Adrenal gland (tissue), 12 donors: Measurements from ENCODE around the gene CEP85L. TPM values are rescaled to one million over a fixed set of nuclear protein-coding genes. Genes with fewer than 3 reads are reported as not detected.

Experiments used
- DNase-seq, 7 donors: peaks; one replicate each; pipeline ENCODE4 v3.0.0-alpha.2; 2019 to 2020
- H3K27ac ChIP-seq, 5 donors: fragments of 200-600 bp; sonication (generic) in 4 of 5; 1 replicate in 3 of 5; 2 replicates in 2 of 5; pipeline versions ENCODE4 v1.5.1 to v1.8.0; 2016 to 2020; ENCODE audit warnings: mild to moderate bottlenecking in 1 of 5
- H3K27me3 ChIP-seq: fragments of 200-600 bp; 2 replicates; pipeline ENCODE4 v1.8.0; 2021
- H3K36me3 ChIP-seq, 2 donors: fragments of 200-600 bp; replicated peaks in 1 of 2; 1 replicate in 1 of 2; 2 replicates in 1 of 2; pipeline versions ENCODE4 v1.5.1 to v1.8.0; 2018 to 2022
- H3K4me1 ChIP-seq, 2 donors: fragments of 200-600 bp; replicated peaks in 1 of 2; 1 replicate in 1 of 2; 2 replicates in 1 of 2; pipeline versions ENCODE4 v1.5.1 to v1.8.0; 2018 to 2021
- H3K4me3 ChIP-seq, 4 donors: fragments of 200-600 bp; sonication (generic) in 3 of 4; one replicate each; pipeline ENCODE4 v1.5.1; 2016 to 2018
- H3K9me3 ChIP-seq, 3 donors: fragments of 200-600 bp; sonication (generic) in 1 of 3; replicated peaks in 1 of 3; 1 replicate in 2 of 3; 2 replicates in 1 of 3; pipeline versions ENCODE4 v1.5.1 to v1.8.0; 2016 to 2021
- POLR2A ChIP-seq, 2 donors: fragments of 450-650 bp; IDR thresholded peaks; one replicate each; pipeline ENCODE4 v1.6.1; 2017; ENCODE audit warnings: antibody characterized with exemption in 2 of 2, mild to moderate bottlenecking in 2 of 2, moderate library complexity in 1 of 2
- WGBS, 4 donors: extraction: QIAGEN DNeasy Blood & Tissue Kit in 2 of 4; methylation state at CpG; one replicate each; pipeline versions ENCODE4 v1.1.5 to v1.1.7; 2013 to 2017; 5-methylcytosine and 5-hydroxymethylcytosine counted together
- intact Hi-C, 2 donors: fragments of 100-400 bp; cut with DNase I; formaldehyde crosslinking; loops; one replicate each; pipeline versions ENCODE4 v1.14.1 to v1.15.0; 2022 to 2023
- polyA plus RNA-seq, 3 donors: library from polyadenylated mRNA; stranded (reverse); fragments of 200-250 nt in 2 of 3; fragments of 350-450 nt in 1 of 3; fragmentation: Illumina TruSeq in 1 of 3; extraction: RNeasy Lipid Tissue Mini Kit (QIAGEN cat#74804) in 1 of 3; gene quantifications; one replicate each; pipeline ENCODE4 v1.2.3, GENCODE V29; 2013 to 2014
- total RNA-seq, 9 donors: library from RNA; depleted of rRNA in 4 of 9; stranded (reverse); fragments of >200 nt in 4 of 9; fragments of 120-200 nt in 1 of 9; fragmentation: NEBNext Ultra II Directional in 1 of 9; extraction: Animal tissue kit (Norgen Biotek cat#: 25700) in 1 of 9; gene quantifications; one replicate each; pipeline versions ENCODE4 v1.1.0 to v1.2.4, GENCODE V29; 2013 to 2023
- TF ChIP-seq, protein P1 (sequence below), 6 experiments: fragments of 450-650 bp in 4 of 6; fragments of 200-600 bp in 2 of 6; sonication (generic) in 1 of 6; IDR thresholded peaks; 1 replicate in 5 of 6; 2 replicates in 1 of 6; pipeline versions ENCODE4 v1.5.1 to v1.8.0; 2016 to 2021; ENCODE audit warnings: antibody characterized with exemption in 6 of 6, mild to moderate bottlenecking in 2 of 6, moderate library complexity in 1 of 6
- donor health status: healthy with polysubstance abuse.
- donor health status: Bipolar disorder and iron deficiency.
- donor health status: DM: yes; HTN: yes; CAD: no.
- donor health status: DM: no; HTN: no; CAD: no.
- donor health status: DM: no; HTN: no; CAD: no.
- donor health status: DM: yes; HTN: yes; CAD: no.

CEP85L gene
- total and polyA plus RNA-seq, 12 donors = 2.3 to 74.3 (median 23.3) TPM

DNA sequence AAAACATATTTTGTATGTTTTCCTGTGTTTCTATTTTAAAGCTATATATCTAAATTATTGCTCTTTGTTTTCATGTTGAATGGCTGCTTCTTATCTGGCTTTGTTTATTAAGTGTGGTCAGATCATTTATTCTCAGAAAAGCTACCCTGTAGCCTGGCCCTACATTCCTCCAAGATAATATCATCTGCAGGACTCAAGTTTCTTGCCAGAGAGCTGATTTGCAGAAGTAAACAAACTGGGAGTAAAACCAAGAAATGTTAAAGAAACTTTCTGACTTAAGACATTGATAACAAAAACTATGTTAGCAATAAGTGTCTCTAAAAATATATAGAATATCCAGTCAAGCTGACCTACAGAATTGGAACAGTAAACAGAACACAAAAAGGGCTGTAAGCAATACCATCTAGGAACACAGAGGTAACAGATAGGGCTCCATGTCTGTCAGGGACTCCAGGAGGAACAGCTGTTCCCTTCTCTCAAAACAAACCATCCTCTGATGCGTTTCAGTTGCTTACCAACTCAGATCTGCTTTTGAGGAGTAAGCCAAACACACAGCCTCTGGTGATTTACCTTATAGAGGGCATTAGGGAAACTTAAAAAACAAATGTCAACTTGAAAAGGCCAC lies 17.5 kb upstream of the CEP85L start:
- intact Hi-C loops = loop anchor here in 1 of 2 donors (10.0 kb wide), 1 partner anchor 106 kb away; no protein-coding TSS in a partner anchor
- 38 to 60% (median 53%) methylated on average over 1 of the region's 1 CpG for WGBS, 4 donors
- TF ChIP-seq, protein P1, sequence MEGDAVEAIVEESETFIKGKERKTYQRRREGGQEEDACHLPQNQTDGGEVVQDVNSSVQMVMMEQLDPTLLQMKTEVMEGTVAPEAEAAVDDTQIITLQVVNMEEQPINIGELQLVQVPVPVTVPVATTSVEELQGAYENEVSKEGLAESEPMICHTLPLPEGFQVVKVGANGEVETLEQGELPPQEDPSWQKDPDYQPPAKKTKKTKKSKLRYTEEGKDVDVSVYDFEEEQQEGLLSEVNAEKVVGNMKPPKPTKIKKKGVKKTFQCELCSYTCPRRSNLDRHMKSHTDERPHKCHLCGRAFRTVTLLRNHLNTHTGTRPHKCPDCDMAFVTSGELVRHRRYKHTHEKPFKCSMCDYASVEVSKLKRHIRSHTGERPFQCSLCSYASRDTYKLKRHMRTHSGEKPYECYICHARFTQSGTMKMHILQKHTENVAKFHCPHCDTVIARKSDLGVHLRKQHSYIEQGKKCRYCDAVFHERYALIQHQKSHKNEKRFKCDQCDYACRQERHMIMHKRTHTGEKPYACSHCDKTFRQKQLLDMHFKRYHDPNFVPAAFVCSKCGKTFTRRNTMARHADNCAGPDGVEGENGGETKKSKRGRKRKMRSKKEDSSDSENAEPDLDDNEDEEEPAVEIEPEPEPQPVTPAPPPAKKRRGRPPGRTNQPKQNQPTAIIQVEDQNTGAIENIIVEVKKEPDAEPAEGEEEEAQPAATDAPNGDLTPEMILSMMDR (IDR thresholded peaks at IDR 0.05) = no peak
- no peak for TF ChIP-seq POLR2A (IDR thresholded peaks at IDR 0.05)

DNA sequence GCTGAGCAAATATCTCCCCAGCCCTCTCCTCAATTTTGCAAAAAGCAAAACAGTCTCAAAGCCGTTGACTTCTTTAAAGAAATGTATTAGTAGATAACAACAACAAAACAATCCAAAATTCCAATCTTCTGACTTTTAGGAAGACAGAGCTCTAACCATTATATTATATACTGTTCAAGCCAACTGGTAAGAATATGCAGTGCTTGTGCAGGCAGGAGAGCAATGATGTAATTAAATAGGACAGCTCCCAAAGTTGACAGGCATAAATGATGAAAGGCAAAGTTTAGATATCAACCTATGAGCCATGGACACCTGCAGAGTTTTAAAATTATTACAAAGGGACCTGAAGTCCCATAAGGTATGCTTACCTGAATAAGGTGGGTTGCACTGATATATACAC lies 16.6 kb upstream of the CEP85L start:
- no peak for DNase-seq
- intact Hi-C loops = loop anchor here in 1 of 2 donors (10.0 kb wide), 1 partner anchor 107 kb away; no protein-coding TSS in a partner anchor
- H3K4me3 ChIP-seq = no peak overlapping the region
- H3K9me3 ChIP-seq = no peaks in the 10 kb centered on the region
- H3K4me1 ChIP-seq = peaks cover 17 to 19% of the 10 kb centered on the region in 2 donors
- TF ChIP-seq POLR2A (IDR thresholded peaks at IDR 0.05) = no peak
- TF ChIP-seq, protein P1 (IDR thresholded peaks at IDR 0.05) = no peak
- H3K36me3 ChIP-seq = no peaks in the 10 kb centered on the region
- 74 to 84% (median 77%) methylated on average over 1 of the region's 1 CpG for WGBS, 4 donors
- H3K27me3 ChIP-seq = no peaks in the 10 kb centered on the region
- peak overlapping the region in 2 of 5 donors; percentile 7 to 44 for H3K27ac ChIP-seq

More for the DNA sequence above, 17.5 kb upstream of the CEP85L start:
- Histone ChIP-seq H3K4me3 (no peak overlapping the region), H3K36me3 (no peaks in the 10 kb centered on the region), H3K4me1 (peaks cover 17 to 19% of the 10 kb centered on the region in 2 donors), H3K27ac (peak overlapping the region in 2 of 5 donors; percentile 7 to 32), H3K27me3 (no peaks in the 10 kb centered on the region), H3K9me3 (no peaks in the 10 kb centered on the region)
- DNase-seq = no peak

DNA sequence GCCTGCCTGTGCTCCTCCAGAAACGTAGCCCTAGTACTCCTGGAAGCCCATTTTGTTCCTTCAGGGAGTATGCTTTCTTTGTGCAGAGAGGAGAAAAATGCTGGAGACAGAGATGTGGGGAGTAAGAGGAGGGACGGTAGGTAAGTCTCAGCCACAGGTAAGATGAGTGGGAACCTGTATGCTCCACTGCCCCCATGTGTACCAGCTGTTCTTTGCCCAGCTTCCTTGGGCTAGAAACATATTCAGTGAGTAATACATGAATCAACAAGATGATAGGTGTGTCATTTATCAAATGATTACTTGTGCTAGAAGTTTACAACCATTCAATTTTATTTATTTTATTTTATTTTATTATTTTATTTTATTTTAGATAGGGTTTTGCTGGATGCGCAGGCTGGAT lies 13.6 kb upstream of the CEP85L start:
- WGBS, 4 donors = 33 to 73% (median 50%) methylated on average over 3 of the region's 3 CpGs
- TF ChIP-seq POLR2A (IDR thresholded peaks at IDR 0.05) = peak in 1 of 2 donors; percentile 9
- TF ChIP-seq, protein P1 (IDR thresholded peaks at IDR 0.05) = no peak
- H3K9me3 ChIP-seq = no peaks in the 10 kb centered on the region
- DNase-seq = no peak
- H3K27me3 ChIP-seq = no peaks in the 10 kb centered on the region
- intact Hi-C loops = loop anchor here in 1 of 2 donors (10.0 kb wide), 1 partner anchor 110 kb away; no protein-coding TSS in a partner anchor
- no peaks in the 10 kb centered on the region for H3K36me3 ChIP-seq
- H3K27ac ChIP-seq = peak overlapping the region in 3 of 5 donors; percentile 28 to 53 (median 37)
- no peak overlapping the region for H3K4me3 ChIP-seq
- H3K4me1 ChIP-seq = peaks cover 17 to 21% of the 10 kb centered on the region in 2 donors

DNA sequence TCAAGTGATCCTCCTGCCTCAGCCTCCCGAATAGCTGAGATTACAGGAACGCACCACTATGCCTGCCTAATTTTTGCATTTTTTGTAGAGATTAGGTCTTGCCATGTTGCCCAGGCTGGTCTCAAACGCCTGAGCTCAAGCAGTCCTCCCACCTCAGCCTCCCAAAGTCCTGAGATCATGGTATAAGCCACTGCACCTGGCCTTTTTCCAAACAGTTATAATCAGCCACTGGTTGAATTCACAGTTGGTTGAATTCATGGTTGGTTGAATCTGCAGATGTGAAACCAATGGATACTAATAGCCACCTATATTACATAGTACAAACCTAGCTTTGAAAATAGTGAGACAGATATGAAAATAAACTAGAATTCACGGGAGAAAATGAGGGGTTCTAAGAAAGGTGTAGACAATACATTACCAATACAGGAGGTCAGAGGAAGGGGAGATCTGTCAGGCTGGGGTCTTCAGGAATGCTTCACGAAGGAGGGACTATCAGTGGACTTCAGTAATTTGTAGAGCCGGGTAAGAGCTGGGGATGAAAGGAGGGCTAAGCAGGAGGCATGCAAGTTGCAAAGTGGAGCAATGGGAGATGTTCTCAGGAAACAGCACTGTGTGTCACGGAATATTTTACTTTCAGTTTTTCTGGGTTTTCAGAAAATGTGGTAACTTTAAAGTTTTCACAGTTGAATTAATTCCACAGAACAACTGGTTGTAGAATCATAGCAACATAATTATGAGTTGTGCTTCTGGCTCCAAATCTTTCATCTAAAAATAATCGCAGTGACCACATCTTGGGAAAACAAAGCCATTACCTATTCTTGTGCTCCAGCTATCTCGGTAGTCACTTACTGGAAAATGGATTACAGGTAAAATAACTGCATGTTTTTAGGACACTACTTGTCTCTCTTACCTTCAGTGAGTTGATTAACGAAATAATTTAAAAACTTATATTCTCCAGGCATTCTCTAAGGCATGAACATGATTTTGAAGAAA lies 12.9 kb upstream of the CEP85L start:
- Histone ChIP-seq H3K4me3 (peak overlapping the region in 1 of 4 donors; percentile 31), H3K9me3 (no peaks in the 10 kb centered on the region), H3K27ac (peak overlapping the region in 3 of 5 donors; percentile 28 to 53 (median 37)), H3K4me1 (peaks cover 22% of the 10 kb centered on the region in 2 donors), H3K36me3 (no peaks in the 10 kb centered on the region), H3K27me3 (no peaks in the 10 kb centered on the region)
- no peak for DNase-seq
- TF ChIP-seq, protein P1 (IDR thresholded peaks at IDR 0.05) = no peak
- no peak for TF ChIP-seq POLR2A (IDR thresholded peaks at IDR 0.05)
- WGBS, 4 donors = 67 to 78% (median 73%) methylated on average over 10 of the region's 10 CpGs
- intact Hi-C loops = loop anchor here in 1 of 2 donors (10.0 kb wide), 1 partner anchor 111 kb away; no protein-coding TSS in a partner anchor
